ENCODE measurements around the gene GP5. TPM values are rescaled to one million over a fixed set of nuclear protein-coding genes. Genes with fewer than 3 reads are reported as not detected.

The GP5 gene
- total and polyA plus RNA-seq, 2 of the 13 experiments (the other 11 are each of a cell fraction or from before 2014, with no cell fraction given) = not detected

GRCh38 chr3:194381460-194381875 lies 17.6 kb downstream of the GP5 start:
- Histone ChIP-seq H3K79me2 (ENCODE audit: insufficient read depth, low read length) (no peaks in the 10 kb centered on the region), H4K20me1 (ENCODE audit: insufficient read depth, low read length) (no peaks in the 10 kb centered on the region), H3K9me3 (ENCODE audit: low read length) (no peaks in the 10 kb centered on the region), H3K27me3 (ENCODE audit: control insufficient read depth in 1 of 2, insufficient read depth in 2 of 2, low read length in 2 of 2) (peaks cover 14 to 70% of the 10 kb centered on the region in 2 experiments), H3K9ac (ENCODE audit: insufficient read depth, low read depth, low read length) (no peak overlapping the region), H3K27ac (ENCODE audit: extremely low read length, insufficient read depth, low read length) (no peak overlapping the region), H3K4me2 (ENCODE audit: low read depth, low read length) (peak overlapping the region; percentile 27; the same call in 1 of the 2 replicates), H3K4me3 (replicated peaks in 1 of 3; ENCODE audit: insufficient read depth in 1 of 3, low read depth in 2 of 3, low read length in 3 of 3) (no peak overlapping the region), H2AFZ (ENCODE audit: low read length) (no peak overlapping the region), H3K36me3 (replicated peaks in 1 of 2; ENCODE audit: control insufficient read depth in 1 of 2, insufficient read depth in 2 of 2, low read length in 2 of 2) (no peaks in the 10 kb centered on the region), H3K4me1 (ENCODE audit: insufficient read depth, low read length) (peaks cover 3% of the 10 kb centered on the region; the same call in 1 of the 2 replicates)
- ChIA-PET POLR2A (no interaction called here), CTCF (ENCODE audit: low intra/inter-chr PET ratio, low total read pairs) (no interaction called here)
- DNase-seq (ENCODE audit: low spot score) = no peak
- in situ Hi-C loops (cut with HindIII; ENCODE audit: extremely low pct_ligation_motif_present, low pct_unique_long_range_greater_than_20kb) (no loop called here), intact Hi-C loops (cut with micrococcal nuclease; ENCODE audit: unreplicated experiment) (no loop called here)
- peak; percentile 26 for ATAC-seq
- no peak for TF ChIP-seq MBNL3 (CRISPR knock-in tag; conservative IDR thresholded peaks at IDR 0.05)
- no peak for TF ChIP-seq HNF4A (CRISPR knock-in tag; IDR thresholded peaks at IDR 0.05)
- TF ChIP-seq NFE2 (CRISPR knock-in tag; IDR thresholded peaks at IDR 0.05) = no peak
- TF ChIP-seq, protein P1, sequence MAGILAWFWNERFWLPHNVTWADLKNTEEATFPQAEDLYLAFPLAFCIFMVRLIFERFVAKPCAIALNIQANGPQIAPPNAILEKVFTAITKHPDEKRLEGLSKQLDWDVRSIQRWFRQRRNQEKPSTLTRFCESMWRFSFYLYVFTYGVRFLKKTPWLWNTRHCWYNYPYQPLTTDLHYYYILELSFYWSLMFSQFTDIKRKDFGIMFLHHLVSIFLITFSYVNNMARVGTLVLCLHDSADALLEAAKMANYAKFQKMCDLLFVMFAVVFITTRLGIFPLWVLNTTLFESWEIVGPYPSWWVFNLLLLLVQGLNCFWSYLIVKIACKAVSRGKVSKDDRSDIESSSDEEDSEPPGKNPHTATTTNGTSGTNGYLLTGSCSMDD (CRISPR knock-in tag; IDR thresholded peaks at IDR 0.05) = no peak
- TF ChIP-seq ZNF773 (CRISPR knock-in tag; IDR thresholded peaks at IDR 0.05; ENCODE audit: borderline replicate concordance) = no peak
- no peak for TF ChIP-seq MAFF (IDR thresholded peaks at IDR 0.05; ENCODE audit: low read depth, low read length)
- no peak for TF ChIP-seq DPF2 (CRISPR knock-in tag; IDR thresholded peaks at IDR 0.05; ENCODE audit: borderline replicate concordance, low read depth)
- TF ChIP-seq ZNF678 (CRISPR knock-in tag; IDR thresholded peaks at IDR 0.05) = no peak
- TF ChIP-seq ZFP62 (CRISPR knock-in tag; IDR thresholded peaks at IDR 0.05) = no peak
- no peak for TF ChIP-seq ZSCAN9 (CRISPR knock-in tag; IDR thresholded peaks at IDR 0.05; ENCODE audit: borderline replicate concordance)
- TF ChIP-seq RFXANK (CRISPR knock-in tag; IDR thresholded peaks at IDR 0.05) = no peak
- TF ChIP-seq RXRB (CRISPR knock-in tag; IDR thresholded peaks at IDR 0.05; ENCODE audit: borderline replicate concordance) = no peak
- TF ChIP-seq ZNF230 (CRISPR knock-in tag; IDR thresholded peaks at IDR 0.05) = no peak
- TF ChIP-seq TOE1 (CRISPR knock-in tag; IDR thresholded peaks at IDR 0.05) = no peak
- no peak for TF ChIP-seq ZNF383 (CRISPR knock-in tag; IDR thresholded peaks at IDR 0.05; ENCODE audit: borderline replicate concordance)
- no peak for TF ChIP-seq ZNF337 (CRISPR knock-in tag; IDR thresholded peaks at IDR 0.05; ENCODE audit: borderline replicate concordance, low read depth)
- TF ChIP-seq ZFP36 (IDR thresholded peaks at IDR 0.05; ENCODE audit: borderline replicate concordance, low read depth, low read length, partially characterized antibody) = no peak
- BruUV-seq (replicated peaks) = no TSS peak
- no peak for FAIRE-seq
- WGBS (ENCODE audit: low lambda C conversion rate) = 18% methylated on average over 9 of the region's 17 CpGs
